Measurements from ENCODE around the gene PAQR5. TPM values are rescaled to one million over a fixed set of nuclear protein-coding genes. Genes with fewer than 3 reads are reported as not detected.

The PAQR5 gene
- total RNA-seq, 1 experiment from 2014 or later = 34.0 TPM

DNA sequence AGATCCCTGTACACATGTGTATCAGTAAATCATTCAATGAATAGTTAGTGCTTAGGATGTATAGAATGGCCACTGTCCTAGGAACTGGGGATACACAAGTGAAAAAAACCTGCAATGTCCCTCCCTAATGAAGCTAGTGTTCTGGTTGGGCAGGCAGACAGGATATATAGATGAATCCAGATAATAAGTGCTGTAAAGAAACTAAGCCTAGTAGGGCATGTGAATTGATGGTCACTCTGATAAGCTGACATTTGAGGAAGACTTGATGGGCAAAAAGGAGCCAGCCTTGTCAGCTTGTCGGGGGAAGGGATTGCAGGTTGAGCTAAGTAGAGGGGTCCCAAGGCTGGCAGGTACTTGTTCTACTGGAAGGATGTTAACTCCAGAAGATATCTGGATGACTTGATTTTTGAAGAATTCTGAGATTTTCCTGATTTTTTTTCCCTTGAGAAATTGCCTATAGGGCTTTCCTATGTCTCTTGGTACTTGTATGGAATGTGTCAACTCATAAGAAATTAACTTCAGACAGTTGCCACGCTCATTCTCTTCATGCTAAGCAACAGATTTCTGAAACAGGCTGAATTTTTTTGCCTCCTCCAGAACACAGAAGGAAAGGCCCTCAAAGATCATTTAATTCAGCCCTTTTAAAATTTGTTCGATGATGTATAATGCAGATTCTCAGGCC is 109.1 kb downstream of the PAQR5 start (continued):
- TF ChIP-seq, protein P1, sequence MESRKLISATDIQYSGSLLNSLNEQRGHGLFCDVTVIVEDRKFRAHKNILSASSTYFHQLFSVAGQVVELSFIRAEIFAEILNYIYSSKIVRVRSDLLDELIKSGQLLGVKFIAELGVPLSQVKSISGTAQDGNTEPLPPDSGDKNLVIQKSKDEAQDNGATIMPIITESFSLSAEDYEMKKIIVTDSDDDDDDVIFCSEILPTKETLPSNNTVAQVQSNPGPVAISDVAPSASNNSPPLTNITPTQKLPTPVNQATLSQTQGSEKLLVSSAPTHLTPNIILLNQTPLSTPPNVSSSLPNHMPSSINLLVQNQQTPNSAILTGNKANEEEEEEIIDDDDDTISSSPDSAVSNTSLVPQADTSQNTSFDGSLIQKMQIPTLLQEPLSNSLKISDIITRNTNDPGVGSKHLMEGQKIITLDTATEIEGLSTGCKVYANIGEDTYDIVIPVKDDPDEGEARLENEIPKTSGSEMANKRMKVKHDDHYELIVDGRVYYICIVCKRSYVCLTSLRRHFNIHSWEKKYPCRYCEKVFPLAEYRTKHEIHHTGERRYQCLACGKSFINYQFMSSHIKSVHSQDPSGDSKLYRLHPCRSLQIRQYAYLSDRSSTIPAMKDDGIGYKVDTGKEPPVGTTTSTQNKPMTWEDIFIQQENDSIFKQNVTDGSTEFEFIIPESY (IDR thresholded peaks at IDR 0.05; ENCODE audit: extremely low read depth, insufficient replicate concordance, low read length) = no peak
- no peak for TF ChIP-seq EGR1 (IDR thresholded peaks at IDR 0.05; ENCODE audit: low read depth)

DNA sequence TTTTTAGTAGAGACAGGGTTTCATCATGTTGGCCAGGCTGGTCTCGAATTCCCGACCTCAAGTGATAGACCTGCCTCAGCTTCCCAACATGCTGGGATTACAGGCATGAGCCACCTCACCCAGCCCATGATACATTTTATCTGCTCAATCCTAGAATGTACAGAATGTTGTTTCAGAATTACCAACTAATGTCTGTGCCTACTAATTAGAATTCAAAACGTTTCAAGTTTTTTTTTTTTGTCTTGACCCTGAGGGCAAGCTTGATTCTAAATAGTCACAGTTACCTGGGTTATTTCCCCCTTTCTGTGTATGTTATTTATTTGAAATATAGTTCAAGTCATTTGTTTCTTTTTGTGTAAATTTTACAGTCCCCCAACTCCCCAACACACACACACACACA is 110.1 kb downstream of the PAQR5 start:
- no TSS peak for BruUV-seq (replicated peaks)
- H2AFZ ChIP-seq (ENCODE audit: low read depth, low read length, poor library complexity, severe bottlenecking) = no peak overlapping the region
- H4K20me1 ChIP-seq (ENCODE audit: insufficient read depth) = no peaks in the 10 kb centered on the region
- ATAC-seq = no peak
- H3K4me2 ChIP-seq (ENCODE audit: low read length) = no peak overlapping the region
- H3K4me3 ChIP-seq (replicated peaks in 1 of 2; ENCODE audit: low read depth in 1 of 2, low read length in 2 of 2) = no peak overlapping the region
- ChIA-PET RAD21 (ENCODE audit: low non-redundant PET in 1 of 2, low total read pairs in 2 of 2, uncharacterized antibody in 2 of 2, unreplicated experiment in 2 of 2) (no interaction called here), POLR2A (no interaction called here), CTCF (interaction anchor here (0.6 kb wide), 1 partner anchor 334 kb away, joined by 3 read pairs; no protein-coding TSS in a partner anchor)
- intact Hi-C loops (cut with micrococcal nuclease) = no loop called here
- DNase-seq (ENCODE audit: low read depth, low spot score) = no peak
- H3K9me2 ChIP-seq (ENCODE audit: insufficient read depth) = no peaks in the 10 kb centered on the region
- H3K79me2 ChIP-seq (ENCODE audit: insufficient read depth, low read length) = 0 out of 2 replicates have a peak, but pooled peaks cover 4% of the 10 kb centered on the region
- TF ChIP-seq, protein P1 (IDR thresholded peaks at IDR 0.05; ENCODE audit: extremely low read depth, insufficient replicate concordance, low read length) = no peak
- no peak for TF ChIP-seq JUND (IDR thresholded peaks at IDR 0.05)
- no peak for TF ChIP-seq ZNF274 (IDR thresholded peaks at IDR 0.05; ENCODE audit: low read depth, low read length)
- no peak for TF ChIP-seq SP1 (IDR thresholded peaks at IDR 0.05; ENCODE audit: low read depth)
- TF ChIP-seq, protein P2, sequence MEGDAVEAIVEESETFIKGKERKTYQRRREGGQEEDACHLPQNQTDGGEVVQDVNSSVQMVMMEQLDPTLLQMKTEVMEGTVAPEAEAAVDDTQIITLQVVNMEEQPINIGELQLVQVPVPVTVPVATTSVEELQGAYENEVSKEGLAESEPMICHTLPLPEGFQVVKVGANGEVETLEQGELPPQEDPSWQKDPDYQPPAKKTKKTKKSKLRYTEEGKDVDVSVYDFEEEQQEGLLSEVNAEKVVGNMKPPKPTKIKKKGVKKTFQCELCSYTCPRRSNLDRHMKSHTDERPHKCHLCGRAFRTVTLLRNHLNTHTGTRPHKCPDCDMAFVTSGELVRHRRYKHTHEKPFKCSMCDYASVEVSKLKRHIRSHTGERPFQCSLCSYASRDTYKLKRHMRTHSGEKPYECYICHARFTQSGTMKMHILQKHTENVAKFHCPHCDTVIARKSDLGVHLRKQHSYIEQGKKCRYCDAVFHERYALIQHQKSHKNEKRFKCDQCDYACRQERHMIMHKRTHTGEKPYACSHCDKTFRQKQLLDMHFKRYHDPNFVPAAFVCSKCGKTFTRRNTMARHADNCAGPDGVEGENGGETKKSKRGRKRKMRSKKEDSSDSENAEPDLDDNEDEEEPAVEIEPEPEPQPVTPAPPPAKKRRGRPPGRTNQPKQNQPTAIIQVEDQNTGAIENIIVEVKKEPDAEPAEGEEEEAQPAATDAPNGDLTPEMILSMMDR (IDR thresholded peaks at IDR 0.05 in 2 of 3, conservative IDR thresholded peaks at IDR 0.05 in 1 of 3; ENCODE audit: borderline replicate concordance in 1 of 3, insufficient read depth in 1 of 3, low read depth in 2 of 3, low read length in 2 of 3) = no peak
- TF ChIP-seq ZFX (IDR thresholded peaks at IDR 0.05) = no peak
- no peak for TF ChIP-seq RAD21 (IDR thresholded peaks at IDR 0.05; ENCODE audit: low read depth)
- TF ChIP-seq TCF7L2 (IDR thresholded peaks at IDR 0.05; ENCODE audit: borderline replicate concordance, extremely low read depth, insufficient read depth, insufficient read length) = no peak
- TF ChIP-seq POLR2AphosphoS5 (IDR thresholded peaks at IDR 0.05; ENCODE audit: low read depth, low read length) = no peak
- TF ChIP-seq YY1 (IDR thresholded peaks at IDR 0.05; ENCODE audit: extremely low read depth, insufficient replicate concordance, low read depth, low read length) = no peak
- no peak for TF ChIP-seq EGR1 (IDR thresholded peaks at IDR 0.05; ENCODE audit: low read depth)
- TF ChIP-seq CEBPB (IDR thresholded peaks at IDR 0.05; ENCODE audit: low read depth) = no peak
- TF ChIP-seq ELF1 (IDR thresholded peaks at IDR 0.05; ENCODE audit: borderline replicate concordance, low read depth) = no peak
- TF ChIP-seq, protein P3, sequence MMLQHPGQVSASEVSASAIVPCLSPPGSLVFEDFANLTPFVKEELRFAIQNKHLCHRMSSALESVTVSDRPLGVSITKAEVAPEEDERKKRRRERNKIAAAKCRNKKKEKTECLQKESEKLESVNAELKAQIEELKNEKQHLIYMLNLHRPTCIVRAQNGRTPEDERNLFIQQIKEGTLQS (IDR thresholded peaks at IDR 0.05) = no peak
- TF ChIP-seq SRF (IDR thresholded peaks at IDR 0.05; ENCODE audit: low read depth) = no peak
- no peak for TF ChIP-seq SIN3A (IDR thresholded peaks at IDR 0.05; ENCODE audit: low read depth)
- TF ChIP-seq EZH2 (IDR thresholded peaks at IDR 0.05) = no peak
- H3K36me3 ChIP-seq (ENCODE audit: control insufficient read depth in 1 of 2, insufficient read depth in 2 of 2, low read length in 2 of 2) = peaks cover 0 to 5% of the 10 kb centered on the region in 2 experiments; a peak in 1 of 4 replicates
- no peaks in the 10 kb centered on the region for H3K27me3 ChIP-seq (ENCODE audit: insufficient read depth, low read length)
- peaks cover 0 to 16% of the 10 kb centered on the region in 2 experiments; a peak in 1 of 4 replicates for H3K4me1 ChIP-seq (ENCODE audit: control insufficient read depth in 1 of 2, insufficient read depth in 2 of 2, low read length in 2 of 2)
- H3K9me3 ChIP-seq (ENCODE audit: control insufficient read depth in 1 of 2, insufficient read depth in 1 of 2, low read depth in 1 of 2, low read length in 2 of 2) = no peaks in the 10 kb centered on the region
- H3K27ac ChIP-seq (ENCODE audit: low read depth, low read length) = no peak overlapping the region
- no peak overlapping the region for H3K9ac ChIP-seq (ENCODE audit: low read length)

Measured in HCT116 (cell line).